Uterus (tissue), 4 donors: ENCODE results near the gene HAAO. TPM values are rescaled to one million over a fixed set of nuclear protein-coding genes. Genes with fewer than 3 reads are reported as not detected.

Experiments used
- DNase-seq, 2 donors: peaks; one replicate each; pipeline ENCODE4 v3.0.0-alpha.2; 2019 to 2020
- H3K27ac ChIP-seq, 2 donors: fragments of 200-600 bp; sonication (generic); 1 replicate in 1 of 2; 2 replicates in 1 of 2; pipeline ENCODE4 v1.5.1; 2016 to 2018
- H3K27me3 ChIP-seq, 2 donors: fragments of 200-600 bp; sonication (generic); one replicate each; pipeline ENCODE4 v1.5.1; 2018 to 2019; ENCODE audit warnings: control low read depth in 1 of 2
- H3K36me3 ChIP-seq, 2 donors: fragments of 200-600 bp; sonication (generic); one replicate each; pipeline ENCODE4 v1.5.1; 2019; ENCODE audit warnings: control low read depth in 1 of 2
- H3K4me1 ChIP-seq, 2 donors: fragments of 200-600 bp; sonication (generic); one replicate each; pipeline ENCODE4 v1.5.1; 2018 to 2019; ENCODE audit warnings: control low read depth in 1 of 2
- H3K4me3 ChIP-seq, 2 donors: fragments of 200-600 bp; sonication (generic); 1 replicate in 1 of 2; 2 replicates in 1 of 2; pipeline ENCODE4 v1.5.1; 2018 to 2019; ENCODE audit warnings: mild to moderate bottlenecking in 1 of 2
- H3K9me3 ChIP-seq, 2 donors: fragments of 200-600 bp; sonication (generic); one replicate each; pipeline ENCODE4 v1.5.1; 2019; ENCODE audit warnings: control low read depth in 1 of 2
- CTCF ChIP-seq, 4 experiments: fragments of 200-600 bp in 2 of 4; fragments of 450-650 bp in 2 of 4; sonication (generic) in 2 of 4; IDR thresholded peaks; one replicate each; pipeline ENCODE4 v1.5.1; 2016 to 2019; ENCODE audit warnings: antibody characterized with exemption in 4 of 4, mild to moderate bottlenecking in 2 of 4, moderate library complexity in 1 of 4
- POLR2A ChIP-seq, 2 donors: fragments of 450-650 bp; IDR thresholded peaks; one replicate each; pipeline ENCODE4 v1.6.1; 2016; ENCODE audit warnings: antibody characterized with exemption in 2 of 2, mild to moderate bottlenecking in 1 of 2, moderate library complexity in 1 of 2
- intact Hi-C: fragments of 100-400 bp; cut with DNase I; formaldehyde crosslinking; loops from one replicate; pipeline ENCODE4 v1.15.1; 2023; ENCODE audit warnings: low total_unique reads
- total RNA-seq, 4 donors: library from RNA; depleted of rRNA in 3 of 4; stranded (reverse); fragments of >200 nt in 3 of 4; gene quantifications; one replicate each; pipeline versions ENCODE4 v1.1.0 to v1.2.4, GENCODE V29; 2014 to 2023
- donor health status: DM: yes; HTN: yes; CAD: no.

Gene HAAO
- total RNA-seq, 4 donors from 2014 or later = 3.1 to 25.1 (median 20.8) TPM

GRCh38 chr2:42762823-42763804 lies 29.3 kb downstream of the HAAO start:
- intact Hi-C loops = no loop called here
- no peak for TF ChIP-seq POLR2A (IDR thresholded peaks at IDR 0.05)
- TF ChIP-seq CTCF (IDR thresholded peaks at IDR 0.05) = no peak
- no peak for DNase-seq
- Histone ChIP-seq H3K27ac (no peak overlapping the region), H3K4me3 (no peak overlapping the region), H3K27me3 (no peaks in the 10 kb centered on the region), H3K36me3 (no peaks in the 10 kb centered on the region), H3K9me3 (no peaks in the 10 kb centered on the region), H3K4me1 (no peaks in the 10 kb centered on the region)

- Histone ChIP-seq H3K27ac (no peak overlapping the region), H3K9me3 (no peaks in the 10 kb centered on the region), H3K4me3 (no peak overlapping the region), H3K36me3 (no peaks in the 10 kb centered on the region), H3K27me3 (no peaks in the 10 kb centered on the region), H3K4me1 (no peaks in the 10 kb centered on the region)
- TF ChIP-seq CTCF (IDR thresholded peaks at IDR 0.05) (no peak), POLR2A (IDR thresholded peaks at IDR 0.05) (no peak)
- intact Hi-C loops = no loop called here
- DNase-seq = no peak
Measured at GRCh38 chr2:42762155-42762554, 30.2 kb downstream of the HAAO start.

GRCh38 chr2:42761554-42761953 lies 30.8 kb downstream of the HAAO start:
- intact Hi-C loops = no loop called here
- H3K4me1 ChIP-seq = no peaks in the 10 kb centered on the region
- no peak for DNase-seq
- no peaks in the 10 kb centered on the region for H3K9me3 ChIP-seq
- no peak overlapping the region for H3K4me3 ChIP-seq
- TF ChIP-seq CTCF (IDR thresholded peaks at IDR 0.05) (no peak), POLR2A (IDR thresholded peaks at IDR 0.05) (no peak)
- no peak overlapping the region for H3K27ac ChIP-seq
- no peaks in the 10 kb centered on the region for H3K27me3 ChIP-seq
- H3K36me3 ChIP-seq = no peaks in the 10 kb centered on the region

- no peaks in the 10 kb centered on the region for H3K4me1 ChIP-seq
- H3K27me3 ChIP-seq = no peaks in the 10 kb centered on the region
- H3K4me3 ChIP-seq = no peak overlapping the region
- no peak for DNase-seq
- H3K27ac ChIP-seq = no peak overlapping the region
- H3K36me3 ChIP-seq = no peaks in the 10 kb centered on the region
- TF ChIP-seq CTCF (IDR thresholded peaks at IDR 0.05) (no peak), POLR2A (IDR thresholded peaks at IDR 0.05) (no peak)
- H3K9me3 ChIP-seq = no peaks in the 10 kb centered on the region
- intact Hi-C loops = no loop called here
Measured at GRCh38 chr2:42758751-42759150, 33.6 kb downstream of the HAAO start.

GRCh38 chr2:42757981-42758740 lies 34.2 kb downstream of the HAAO start:
- Histone ChIP-seq H3K9me3 (no peaks in the 10 kb centered on the region), H3K4me1 (no peaks in the 10 kb centered on the region), H3K36me3 (no peaks in the 10 kb centered on the region), H3K4me3 (no peak overlapping the region), H3K27ac (no peak overlapping the region), H3K27me3 (no peaks in the 10 kb centered on the region)
- DNase-seq = no peak
- TF ChIP-seq CTCF (IDR thresholded peaks at IDR 0.05) = no peak
- no peak for TF ChIP-seq POLR2A (IDR thresholded peaks at IDR 0.05)
- intact Hi-C loops = no loop called here
